H1 (cell line): ENCODE measurements around the gene ZMPSTE24. TPM values are rescaled to one million over a fixed set of nuclear protein-coding genes. Genes with fewer than 3 reads are reported as not detected.

Experiments
- CTCF ChIA-PET: fragments of 300-600 bp; sonication (Branson Sonifier 250); formaldehyde crosslinking; loops from one replicate; lab custom pipeline; 2021; ENCODE audit not compliant: partially characterized antibody; lab: Charles Lee
- POLR2A ChIA-PET: fragments of 300-600 bp; sonication (Branson Sonifier 250); formaldehyde crosslinking; loops from one replicate; lab custom pipeline; 2021; ENCODE audit warnings: inconsistent platforms; ENCODE audit not compliant: partially characterized antibody; lab: Charles Lee
- DNase-seq, 2 experiments: peaks; one replicate each; pipeline versions ENCODE4 v3.0.0 to v3.0.0-alpha.2; 2010 to 2022; ENCODE audit warnings: low spot score in 2 of 2, low read depth in 1 of 2, mixed read lengths in 1 of 2
- FAIRE-seq: peaks from 2 replicates; lab custom pipeline; 2011; peaks lifted over from hg19 to GRCh38; lab: Jason Lieb, UNC
- H2AFZ ChIP-seq: 2 replicates; pipeline ENCODE4 v1.8.1; 2012; ENCODE audit warnings: low read length, inconsistent platforms
- H2AK5ac ChIP-seq: 2 replicates; pipeline ENCODE4 v1.6.1; 2013; ENCODE audit warnings: low read depth, low read length
- H2BK120ac ChIP-seq: replicated peaks from 2 replicates; pipeline ENCODE3; 2013; ENCODE audit warnings: low read depth, low read length, inconsistent platforms
- H2BK12ac ChIP-seq: 2 replicates; pipeline ENCODE4 v1.6.1; 2013; ENCODE audit warnings: low read depth, low read length
- H2BK15ac ChIP-seq: 2 replicates; pipeline ENCODE4 v1.6.1; 2013; ENCODE audit warnings: low read length
- H2BK20ac ChIP-seq: 2 replicates; pipeline ENCODE4 v1.6.1; 2013; ENCODE audit warnings: low read length
- H2BK5ac ChIP-seq: 2 replicates; pipeline ENCODE4 v1.6.1; 2013; ENCODE audit warnings: low read depth, low read length
- H3K14ac ChIP-seq: 2 replicates; pipeline ENCODE4 v1.6.1; 2013; ENCODE audit warnings: inconsistent platforms; ENCODE audit not compliant: insufficient read length
- H3K18ac ChIP-seq: 2 replicates; pipeline ENCODE4 v1.6.1; 2013; ENCODE audit warnings: low read length; ENCODE audit errors: extremely low read depth
- H3K23ac ChIP-seq: 2 replicates; pipeline ENCODE4 v1.6.1; 2013; ENCODE audit warnings: inconsistent platforms; ENCODE audit not compliant: insufficient read length
- H3K23me2 ChIP-seq: 2 replicates; pipeline ENCODE4 v1.6.1; 2013; ENCODE audit warnings: low read depth, low read length
- H3K27ac ChIP-seq: 2 replicates; pipeline ENCODE4 v1.6.1; 2011; ENCODE audit warnings: low read depth, low read length, inconsistent platforms
- H3K27me3 ChIP-seq, 4 experiments: replicated peaks in 1 of 4; 1 replicate in 1 of 4; 2 replicates in 3 of 4; pipeline versions ENCODE4 v1.6.1 to v1.8.1; 2011 to 2013; ENCODE audit warnings: low read length in 3 of 4, mild to moderate bottlenecking in 3 of 4, inconsistent platforms in 2 of 4, mixed read lengths in 2 of 4, moderate library complexity in 1 of 4; ENCODE audit not compliant: control insufficient read depth in 3 of 4, insufficient read depth in 3 of 4; ENCODE audit errors: extremely low read depth in 1 of 4
- H3K36me3 ChIP-seq, 4 experiments: 2 replicates each; pipeline versions ENCODE4 v1.6.1 to v1.8.1; 2011 to 2013; ENCODE audit warnings: mild to moderate bottlenecking in 4 of 4, low read length in 3 of 4, moderate library complexity in 2 of 4, control low read depth in 1 of 4, inconsistent platforms in 1 of 4; ENCODE audit not compliant: insufficient read depth in 4 of 4, control insufficient read depth in 2 of 4
- H3K4ac ChIP-seq: replicated peaks from 2 replicates; pipeline ENCODE3; 2013; ENCODE audit warnings: low read length, low read depth, mixed read lengths, inconsistent platforms; ENCODE audit not compliant: insufficient read length
- H3K4me1 ChIP-seq, 4 experiments: replicated peaks in 1 of 4; 1 replicate in 1 of 4; 2 replicates in 3 of 4; pipeline versions ENCODE4 v1.6.1 to v1.8.1; 2011 to 2013; ENCODE audit warnings: low read length in 3 of 4, inconsistent platforms in 2 of 4, mixed read lengths in 1 of 4; ENCODE audit not compliant: insufficient read depth in 4 of 4, control insufficient read depth in 3 of 4
- H3K4me2 ChIP-seq, 2 experiments: 2 replicates each; pipeline versions ENCODE4 v1.6.1 to v1.8.1; 2011 to 2013; ENCODE audit warnings: low read depth in 2 of 2, low read length in 2 of 2, control low read depth in 1 of 2, inconsistent platforms in 1 of 2, mild to moderate bottlenecking in 1 of 2; ENCODE audit not compliant: insufficient read depth in 1 of 2
- H3K4me3 ChIP-seq, 4 experiments: fragments of 200-600, 300-600 bp in 1 of 4; sonication (generic), shearing (Covaris generic), sonication (Bioruptor Twin) in 1 of 4; 2 replicates each; pipeline versions ENCODE4 v1.5.1 to v1.8.1; 2011 to 2016; ENCODE audit warnings: low read length in 4 of 4, low read depth in 3 of 4, control low read depth in 2 of 4, inconsistent platforms in 2 of 4, mild to moderate bottlenecking in 2 of 4, mixed read lengths in 1 of 4, moderate library complexity in 1 of 4; ENCODE audit not compliant: insufficient read depth in 2 of 4; ENCODE audit errors: extremely low read depth in 1 of 4
- H3K56ac ChIP-seq: replicated peaks from 2 replicates; pipeline ENCODE3; 2013; ENCODE audit warnings: low read depth, mild to moderate bottlenecking, mixed read lengths, low read length, inconsistent platforms; ENCODE audit not compliant: insufficient read length
- H3K79me1 ChIP-seq: 2 replicates; pipeline ENCODE4 v1.6.1; 2013; ENCODE audit warnings: low read depth, low read length, control low read depth
- H3K79me2 ChIP-seq, 2 experiments: 2 replicates each; pipeline versions ENCODE4 v1.6.1 to v1.8.1; 2012 to 2013; ENCODE audit warnings: low read length in 2 of 2, mild to moderate bottlenecking in 2 of 2, inconsistent platforms in 1 of 2; ENCODE audit not compliant: insufficient read depth in 2 of 2, control insufficient read depth in 1 of 2
- H3K9ac ChIP-seq, 4 experiments: replicated peaks in 1 of 4; 1 replicate in 1 of 4; 2 replicates in 3 of 4; pipeline versions ENCODE4 v1.6.1 to v1.8.1; 2011 to 2013; ENCODE audit warnings: low read depth in 3 of 4, low read length in 3 of 4, control low read depth in 2 of 4, mild to moderate bottlenecking in 2 of 4, moderate library complexity in 2 of 4, inconsistent platforms in 1 of 4; ENCODE audit errors: extremely low read depth in 1 of 4
- H3K9me3 ChIP-seq, 2 experiments: 2 replicates each; pipeline versions ENCODE4 v1.6.1 to v1.8.1; 2012 to 2013; ENCODE audit warnings: mild to moderate bottlenecking in 2 of 2, moderate library complexity in 2 of 2, control low read depth in 1 of 2, inconsistent platforms in 1 of 2, low read depth in 1 of 2, low read length in 1 of 2, mixed read lengths in 1 of 2; ENCODE audit not compliant: insufficient read depth in 2 of 2
- H4K20me1 ChIP-seq, 2 experiments: replicated peaks in 1 of 2; 2 replicates each; pipeline versions ENCODE3 to v1.8.1; 2011 to 2013; ENCODE audit warnings: inconsistent platforms in 2 of 2, low read length in 2 of 2, mild to moderate bottlenecking in 1 of 2; ENCODE audit not compliant: insufficient read depth in 2 of 2, control insufficient read depth in 1 of 2
- H4K5ac ChIP-seq: 2 replicates; pipeline ENCODE4 v1.6.1; 2013; ENCODE audit warnings: low read length, low read depth, mixed read lengths, inconsistent platforms; ENCODE audit not compliant: insufficient read length
- H4K8ac ChIP-seq: 2 replicates; pipeline ENCODE4 v1.8.0; 2013; ENCODE audit warnings: mild to moderate bottlenecking, moderate library complexity, low read length, inconsistent platforms; ENCODE audit not compliant: insufficient read depth; ENCODE audit errors: extremely low read depth
- H4K91ac ChIP-seq: replicated peaks from 2 replicates; pipeline ENCODE3; 2013; ENCODE audit warnings: low read length, mixed read lengths, inconsistent platforms; ENCODE audit not compliant: insufficient read length
- BRCA1 ChIP-seq: IDR thresholded peaks from 2 replicates; pipeline ENCODE4 v1.6.1; 2012; ENCODE audit warnings: low read depth, low read length, improper control_type of control experiment
- CREB1 ChIP-seq: IDR thresholded peaks from 2 replicates; pipeline ENCODE4 v1.6.1; 2012; ENCODE audit warnings: inconsistent platforms
- JUN ChIP-seq: IDR thresholded peaks from 2 replicates; pipeline ENCODE4 v1.6.1; 2011; ENCODE audit warnings: low read depth, mild to moderate bottlenecking, improper control_type of control experiment, low read length
- KDM1A ChIP-seq: fragments of 200-600, 300-600 bp; sonication (generic); IDR thresholded peaks from 2 replicates; pipeline ENCODE4 v1.7.1; 2016; ENCODE audit warnings: mild to moderate bottlenecking, low read length, borderline replicate concordance
- PHF8 ChIP-seq: fragments of 200-600 bp; sonication (generic); conservative IDR thresholded peaks from 2 replicates; pipeline ENCODE4 v1.7.1; 2012; ENCODE audit warnings: low read depth, mild to moderate bottlenecking, inconsistent platforms, low read length, moderate library complexity
- SIX5 ChIP-seq: IDR thresholded peaks from 2 replicates; pipeline ENCODE4 v1.6.1; 2011; ENCODE audit warnings: mild to moderate bottlenecking, low read depth, low read length
- SP4 ChIP-seq: IDR thresholded peaks from 2 replicates; pipeline ENCODE4 v1.6.1; 2012; ENCODE audit warnings: low read length, inconsistent platforms
- YY1 ChIP-seq: IDR thresholded peaks from 2 replicates; pipeline ENCODE4 v1.6.1; 2011; ENCODE audit warnings: low read depth, mild to moderate bottlenecking, low read length
- WGBS, 2 experiments: shearing (Covaris generic) in 1 of 2; methylation state at CpG; one replicate each; pipeline versions ENCODE4 v1.1.6 to v1.1.7; 2013 to 2015; ENCODE audit warnings: low lambda C conversion rate in 2 of 2, mixed read lengths in 2 of 2, inconsistent platforms in 1 of 2, low coverage in 1 of 2, missing lambda C conversion rate in 1 of 2; ENCODE audit not compliant: insufficient replicate concordance in 2 of 2, insufficient coverage in 1 of 2, insufficient read length in 1 of 2; ENCODE audit errors: extremely low coverage in 1 of 2, missing lambda C conversion rate in 1 of 2; 5-methylcytosine and 5-hydroxymethylcytosine counted together
- polyA plus RNA-seq, 7 experiments: library from polyadenylated mRNA; depleted of rRNA in 3 of 7; stranded (reverse) in 5 of 7; unstranded in 2 of 7; fragments of >200 nt in 5 of 7; fragments of 200-250 nt in 2 of 7; gene quantifications; 1 replicate in 5 of 7; 2 replicates in 1 of 7; 4 replicates in 1 of 7; pipeline versions ENCODE4 v1.2.1 to v1.2.3, GENCODE V29; 2011 to 2013; ENCODE audit warnings: missing spikeins in 2 of 7, mixed read lengths in 2 of 7
- total RNA-seq: library from RNA; stranded (reverse); fragmentation: NEBNext Ultra II Directional; extraction: Animal tissue kit (Norgen Biotek cat#: 25700); gene quantifications from 2 replicates; pipeline ENCODE4 v1.2.1, GENCODE V29; 2021
- TF ChIP-seq, protein P1 (sequence below): IDR thresholded peaks from 2 replicates; pipeline ENCODE4 v1.6.1; 2012; ENCODE audit warnings: low read length, inconsistent platforms

Gene ZMPSTE24
- total and polyA plus RNA-seq, 2 of the 8 experiments (the other 6 are each of a cell fraction or from before 2014, with no cell fraction given) = 12.7 to 42.9 TPM

DNA sequence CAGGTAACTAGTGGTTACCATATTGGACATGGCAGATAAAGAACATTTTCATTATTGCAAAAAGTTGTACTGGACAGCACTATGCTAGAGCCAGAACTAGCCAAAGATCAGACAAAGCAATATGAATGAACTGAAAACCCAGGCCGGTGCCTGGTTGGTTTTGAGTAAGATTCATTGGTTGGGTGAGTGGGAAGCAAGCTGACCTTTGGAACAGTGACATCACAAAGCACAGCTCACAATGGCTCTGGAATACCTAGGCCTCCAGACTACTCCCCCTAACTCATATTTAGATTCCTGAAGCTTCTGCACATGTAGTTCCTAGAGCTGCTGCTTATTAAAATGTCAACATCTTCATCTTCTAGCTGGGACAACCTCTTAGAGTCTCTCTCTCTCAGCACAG lies 10.4 kb upstream of the ZMPSTE24 start, which contains the start of gene TMCO2:
TSS of gene TMCO2 (plus strand) at position 283 of the 400 bp plus-strand sequence. CDS start at position 340, 57 bp downstream.
- no peak within 1 kb of the TSS for H3K4me3 ChIP-seq
- H2BK5ac ChIP-seq = no peak within 1 kb of the TSS
- no peaks in the 10 kb centered on the region for H3K36me3 ChIP-seq
- no peak within 1 kb of the TSS for H3K4ac ChIP-seq
- H3K23me2 ChIP-seq = no peaks in the 10 kb centered on the region
- no peaks in the 10 kb centered on the region for H3K9me3 ChIP-seq
- H3K56ac ChIP-seq = no peak within 1 kb of the TSS
- H2BK120ac ChIP-seq = no peak within 1 kb of the TSS
- no peak for FAIRE-seq
- H3K23ac ChIP-seq = no peak within 1 kb of the TSS
- TF ChIP-seq SIX5 (no peak), KDM1A (no peak), SP4 (no peak), YY1 (no peak), PHF8 (no peak), CREB1 (no peak), BRCA1 (no peak), JUN (no peak)
- TF ChIP-seq, protein P1, sequence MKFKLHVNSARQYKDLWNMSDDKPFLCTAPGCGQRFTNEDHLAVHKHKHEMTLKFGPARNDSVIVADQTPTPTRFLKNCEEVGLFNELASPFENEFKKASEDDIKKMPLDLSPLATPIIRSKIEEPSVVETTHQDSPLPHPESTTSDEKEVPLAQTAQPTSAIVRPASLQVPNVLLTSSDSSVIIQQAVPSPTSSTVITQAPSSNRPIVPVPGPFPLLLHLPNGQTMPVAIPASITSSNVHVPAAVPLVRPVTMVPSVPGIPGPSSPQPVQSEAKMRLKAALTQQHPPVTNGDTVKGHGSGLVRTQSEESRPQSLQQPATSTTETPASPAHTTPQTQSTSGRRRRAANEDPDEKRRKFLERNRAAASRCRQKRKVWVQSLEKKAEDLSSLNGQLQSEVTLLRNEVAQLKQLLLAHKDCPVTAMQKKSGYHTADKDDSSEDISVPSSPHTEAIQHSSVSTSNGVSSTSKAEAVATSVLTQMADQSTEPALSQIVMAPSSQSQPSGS = no peak
- TF ChIP-seq, all 59 proteins: peak for 0
- H3K18ac ChIP-seq = no peak within 1 kb of the TSS
- WGBS, 2 experiments = 89% methylated on average over 1 of the region's 1 CpG; no CpG with 5 or more reads in 1 of the 2 experiments
- no peak within 1 kb of the TSS for H2AK5ac ChIP-seq
- POLR2A ChIA-PET = interaction anchor here (1.5 kb wide), 1 partner anchor 10 kb away, joined by 5 read pairs; the partner anchor contains the start of gene ZMPSTE24
- no peaks in the 10 kb centered on the region for H3K4me1 ChIP-seq
- H3K79me2 ChIP-seq = no peaks in the 10 kb centered on the region
- no peak within 1 kb of the TSS for H3K9ac ChIP-seq
- no peak within 1 kb of the TSS for H2BK20ac ChIP-seq
- H3K14ac ChIP-seq = no peak within 1 kb of the TSS
- H3K27me3 ChIP-seq = no peaks in the 10 kb centered on the region
- H2AFZ ChIP-seq = no peak within 1 kb of the TSS
- no peak within 1 kb of the TSS for H3K4me2 ChIP-seq
- no peak within 1 kb of the TSS for H4K8ac ChIP-seq
- DNase-seq = no peak
- CTCF ChIA-PET = interaction anchor here (0.8 to 1.9 kb wide), 3 partner anchors 65 to 91 kb away, joined by 3 to 8 read pairs (median 3); no protein-coding TSS in a partner anchor
- no peaks in the 10 kb centered on the region for H4K20me1 ChIP-seq
- H3K79me1 ChIP-seq = no peaks in the 10 kb centered on the region
- H4K5ac ChIP-seq = no peak within 1 kb of the TSS
- no peak within 1 kb of the TSS for H2BK12ac ChIP-seq
- H4K91ac ChIP-seq = no peak within 1 kb of the TSS
- no peak within 1 kb of the TSS for H2BK15ac ChIP-seq
- no peak within 1 kb of the TSS for H3K27ac ChIP-seq
